Trophoblast cell (in vitro differentiated cells and primary cell): ENCODE measurements around the gene GLDN.

Source experiments
- DNase-seq, 2 donors: peaks; one replicate each; pipeline ENCODE4 v3.0.0-alpha.2; 2016
- H2AFZ ChIP-seq: 2 replicates; pipeline ENCODE4 v1.6.1; 2013; ENCODE audit warnings: low read length, moderate library complexity, mild to moderate bottlenecking; ENCODE audit not compliant: insufficient read depth, poor library complexity
- H2AK5ac ChIP-seq: 2 replicates; pipeline ENCODE4 v1.6.1; 2013; ENCODE audit warnings: mild to moderate bottlenecking, low read length
- H2BK120ac ChIP-seq: 2 replicates; pipeline ENCODE4 v1.6.1; 2013; ENCODE audit warnings: low read length, mild to moderate bottlenecking, moderate library complexity; ENCODE audit not compliant: insufficient read depth, poor library complexity
- H2BK12ac ChIP-seq: 2 replicates; pipeline ENCODE4 v1.6.1; 2013; ENCODE audit warnings: mild to moderate bottlenecking, low read length, moderate library complexity
- H2BK5ac ChIP-seq: 2 replicates; pipeline ENCODE4 v1.6.1; 2013; ENCODE audit warnings: low read length, low read depth, moderate library complexity, mild to moderate bottlenecking; ENCODE audit not compliant: poor library complexity
- H3K14ac ChIP-seq: 2 replicates; pipeline ENCODE4 v1.6.1; 2013; ENCODE audit warnings: mild to moderate bottlenecking, low read length
- H3K18ac ChIP-seq: 2 replicates; pipeline ENCODE4 v1.6.1; 2013; ENCODE audit warnings: mild to moderate bottlenecking, low read length
- H3K23ac ChIP-seq: 2 replicates; pipeline ENCODE4 v1.6.1; 2013; ENCODE audit warnings: low read length
- H3K27ac ChIP-seq: 2 replicates; pipeline ENCODE4 v1.5.1; 2013; ENCODE audit warnings: low read depth, mild to moderate bottlenecking, inconsistent platforms, low read length, moderate library complexity
- H3K27me3 ChIP-seq: 2 replicates; pipeline ENCODE4 v1.6.1; 2013; ENCODE audit warnings: inconsistent platforms, mild to moderate bottlenecking, low read length, moderate library complexity; ENCODE audit not compliant: insufficient read depth
- H3K36me3 ChIP-seq, 2 experiments: 1 replicate in 1 of 2; 2 replicates in 1 of 2; pipeline ENCODE4 v1.6.1; 2013; ENCODE audit warnings: low read length in 2 of 2, mild to moderate bottlenecking in 2 of 2, moderate library complexity in 1 of 2; ENCODE audit not compliant: insufficient read depth in 2 of 2, control insufficient read depth in 1 of 2
- H3K4ac ChIP-seq: 2 replicates; pipeline ENCODE4 v1.6.1; 2013; ENCODE audit warnings: low read depth, mild to moderate bottlenecking, low read length, moderate library complexity
- H3K4me1 ChIP-seq, 2 experiments: 1 replicate in 1 of 2; 2 replicates in 1 of 2; pipeline ENCODE4 v1.6.1; 2013; ENCODE audit warnings: low read length in 2 of 2, mild to moderate bottlenecking in 2 of 2, moderate library complexity in 1 of 2; ENCODE audit not compliant: insufficient read depth in 2 of 2, control insufficient read depth in 1 of 2
- H3K4me2 ChIP-seq: 2 replicates; pipeline ENCODE4 v1.6.1; 2013; ENCODE audit warnings: inconsistent platforms, mild to moderate bottlenecking, low read length, moderate library complexity
- H3K4me3 ChIP-seq: 2 replicates; pipeline ENCODE4 v1.5.1; 2013; ENCODE audit warnings: mild to moderate bottlenecking, low read depth, low read length, inconsistent platforms
- H3K79me1 ChIP-seq: one replicate; pipeline ENCODE4 v1.6.1; 2013; ENCODE audit warnings: low read length
- H3K79me2 ChIP-seq: 2 replicates; pipeline ENCODE4 v1.6.1; 2013; ENCODE audit warnings: low read length, mild to moderate bottlenecking; ENCODE audit not compliant: control insufficient read depth, insufficient read depth, poor library complexity
- H3K9ac ChIP-seq: 2 replicates; pipeline ENCODE4 v1.6.1; 2013; ENCODE audit warnings: mild to moderate bottlenecking, low read length
- H3K9me3 ChIP-seq: 2 replicates; pipeline ENCODE4 v1.6.1; 2013; ENCODE audit warnings: low read depth, mild to moderate bottlenecking, control low read depth, inconsistent platforms, low read length; ENCODE audit not compliant: insufficient read depth
- H4K12ac ChIP-seq: 2 replicates; pipeline ENCODE4 v1.6.1; 2013; ENCODE audit warnings: low read depth, mild to moderate bottlenecking, low read length, moderate library complexity
- H4K8ac ChIP-seq: 2 replicates; pipeline ENCODE4 v1.6.1; 2013; ENCODE audit warnings: low read depth, mild to moderate bottlenecking, low read length, moderate library complexity
- H4K91ac ChIP-seq: one replicate; pipeline ENCODE4 v1.6.1; 2013; ENCODE audit warnings: low read depth, mild to moderate bottlenecking, low read length, moderate library complexity
- WGBS: extraction: QIAGEN DNeasy Blood & Tissue Kit; methylation state at CpG from one replicate; pipeline ENCODE4 v1.1.7; 2013; ENCODE audit warnings: missing lambda C conversion rate; ENCODE audit not compliant: insufficient read length, insufficient coverage; ENCODE audit errors: extremely low coverage; 5-methylcytosine and 5-hydroxymethylcytosine counted together

GLDN gene

DNA sequence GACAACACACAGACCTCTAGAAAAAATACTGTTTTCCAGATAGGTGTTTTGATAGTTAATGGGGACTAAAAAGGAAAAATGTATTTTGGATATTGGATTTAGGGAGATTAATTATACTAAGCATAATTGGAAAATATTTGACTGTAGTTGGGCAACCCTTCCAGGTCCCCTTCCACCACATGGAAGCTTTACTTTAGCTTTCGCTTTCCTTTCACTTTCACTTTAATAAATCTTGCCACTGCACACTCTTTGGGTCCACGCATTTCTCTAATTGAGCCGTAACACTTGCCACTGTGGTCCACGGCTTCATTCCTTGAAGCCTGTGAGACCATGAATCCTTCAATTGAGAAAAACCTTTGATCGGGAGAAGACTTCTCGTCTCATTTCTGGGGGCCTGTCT, 15.5 kb downstream of the GLDN start:
- Histone ChIP-seq H2BK120ac (no peak overlapping the region), H3K14ac (no peak overlapping the region), H3K9me3 (no peaks in the 10 kb centered on the region), H4K12ac (no peak overlapping the region), H4K91ac (no peak overlapping the region), H2AFZ (no peak overlapping the region), H2AK5ac (no peak overlapping the region), H3K36me3 (no peaks in the 10 kb centered on the region), H2BK5ac (no peak overlapping the region), H3K9ac (no peak overlapping the region), H3K79me2 (peaks cover under 1% of the 10 kb centered on the region), H3K79me1 (peaks cover 6% of the 10 kb centered on the region), H3K4me3 (no peak overlapping the region), H2BK12ac (no peak overlapping the region), H3K4ac (no peak overlapping the region), H3K27me3 (no peaks in the 10 kb centered on the region), H3K18ac (no peak overlapping the region), H3K27ac (no peak overlapping the region), H3K4me1 (peaks cover 0 to 3% of the 10 kb centered on the region in 2 experiments), H3K4me2 (no peak overlapping the region), H4K8ac (no peak overlapping the region), H3K23ac (no peak overlapping the region)
- WGBS: no CpG with 5 or more reads among the region's 6 CpGs
- DNase-seq: no peak

- Histone ChIP-seq H3K9me3 (no peaks in the 10 kb centered on the region), H3K27me3 (no peaks in the 10 kb centered on the region), H3K79me1 (peaks cover 7% of the 10 kb centered on the region), H3K9ac (no peak overlapping the region), H2BK5ac (peak overlapping the region; percentile 85), H3K79me2 (peaks cover 1% of the 10 kb centered on the region), H2AK5ac (no peak overlapping the region), H3K27ac (peak overlapping the region; percentile 50), H3K14ac (peak overlapping the region; percentile 33), H3K4me1 (peaks cover 0 to 3% of the 10 kb centered on the region in 2 experiments), H4K12ac (no peak overlapping the region), H3K4me3 (no peak overlapping the region), H2BK120ac (peak overlapping the region; percentile 62), H3K36me3 (no peaks in the 10 kb centered on the region), H4K8ac (peak overlapping the region; percentile 66), H3K4me2 (no peak overlapping the region), H3K18ac (peak overlapping the region; percentile 68), H3K4ac (no peak overlapping the region), H4K91ac (peak overlapping the region; percentile 88), H2BK12ac (no peak overlapping the region), H2AFZ (no peak overlapping the region), H3K23ac (no peak overlapping the region)
- DNase-seq: peak; percentile 87 to 98
- no CpG with 5 or more reads among the region's 7 CpGs for WGBS
These were observed 18.5 kb downstream of the GLDN start for GRCh38 chr15:51359981-51360380.

- no CpG with 5 or more reads among the region's 9 CpGs for WGBS
These were observed 21.9 kb downstream of the GLDN start for GRCh38 chr15:51363383-51363782.

GRCh38 chr15:51365417-51365816, 24.0 kb downstream of the GLDN start:
- Histone ChIP-seq H2BK12ac (no peak overlapping the region), H3K4me2 (no peak overlapping the region), H2BK5ac (no peak overlapping the region), H2AFZ (no peak overlapping the region), H3K18ac (no peak overlapping the region), H3K4ac (no peak overlapping the region), H3K14ac (no peak overlapping the region), H3K4me3 (no peak overlapping the region), H3K9me3 (no peaks in the 10 kb centered on the region), H3K79me1 (peaks cover 3% of the 10 kb centered on the region), H4K12ac (no peak overlapping the region), H4K8ac (no peak overlapping the region), H2BK120ac (no peak overlapping the region), H4K91ac (no peak overlapping the region), H3K4me1 (peaks cover 0 to under 1% of the 10 kb centered on the region in 2 experiments), H3K23ac (no peak overlapping the region), H3K27ac (no peak overlapping the region), H3K27me3 (no peaks in the 10 kb centered on the region), H3K36me3 (no peaks in the 10 kb centered on the region), H3K79me2 (peaks cover 1% of the 10 kb centered on the region), H2AK5ac (no peak overlapping the region), H3K9ac (no peak overlapping the region)
- peak; percentile 21 to 71 for DNase-seq
- no CpG with 5 or more reads among the region's 6 CpGs for WGBS

More at GRCh38 chr15:51363383-51363782, 21.9 kb downstream of the GLDN start:
- Histone ChIP-seq H2AFZ (no peak overlapping the region), H3K79me2 (peaks cover 1% of the 10 kb centered on the region), H3K9me3 (no peaks in the 10 kb centered on the region), H3K79me1 (peaks cover 7% of the 10 kb centered on the region), H2AK5ac (no peak overlapping the region), H3K18ac (no peak overlapping the region), H3K27me3 (no peaks in the 10 kb centered on the region), H3K4ac (no peak overlapping the region), H4K91ac (no peak overlapping the region), H2BK5ac (no peak overlapping the region), H2BK12ac (no peak overlapping the region), H3K27ac (no peak overlapping the region), H3K4me3 (no peak overlapping the region), H2BK120ac (no peak overlapping the region), H3K14ac (no peak overlapping the region), H3K23ac (no peak overlapping the region), H3K4me2 (no peak overlapping the region), H4K12ac (no peak overlapping the region), H3K4me1 (peaks cover 0 to 3% of the 10 kb centered on the region in 2 experiments), H3K36me3 (no peaks in the 10 kb centered on the region), H4K8ac (no peak overlapping the region), H3K9ac (no peak overlapping the region)
- no peak for DNase-seq
